Measurements from ENCODE around the gene TET3.

DNA sequence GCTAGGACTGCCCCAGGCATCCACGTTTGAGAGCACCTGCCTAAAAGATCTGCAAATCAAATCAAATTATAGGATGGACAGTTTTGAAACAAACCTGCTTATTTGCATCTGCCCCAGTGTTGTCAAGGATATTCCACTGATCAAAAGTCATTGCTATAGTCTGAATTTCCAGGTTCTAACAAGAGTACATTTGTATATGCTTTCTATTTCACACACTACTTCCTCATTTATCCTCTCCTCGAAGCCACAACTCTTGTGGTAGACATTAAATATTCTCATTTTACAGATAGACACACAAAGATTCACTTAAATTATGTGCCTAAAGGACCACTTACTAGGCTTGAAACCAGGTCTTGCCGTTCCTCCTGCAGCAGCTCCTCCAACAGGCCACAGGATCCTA is 11.9 kb upstream of the TET3 start:
- TF ChIP-seq, protein P1, sequence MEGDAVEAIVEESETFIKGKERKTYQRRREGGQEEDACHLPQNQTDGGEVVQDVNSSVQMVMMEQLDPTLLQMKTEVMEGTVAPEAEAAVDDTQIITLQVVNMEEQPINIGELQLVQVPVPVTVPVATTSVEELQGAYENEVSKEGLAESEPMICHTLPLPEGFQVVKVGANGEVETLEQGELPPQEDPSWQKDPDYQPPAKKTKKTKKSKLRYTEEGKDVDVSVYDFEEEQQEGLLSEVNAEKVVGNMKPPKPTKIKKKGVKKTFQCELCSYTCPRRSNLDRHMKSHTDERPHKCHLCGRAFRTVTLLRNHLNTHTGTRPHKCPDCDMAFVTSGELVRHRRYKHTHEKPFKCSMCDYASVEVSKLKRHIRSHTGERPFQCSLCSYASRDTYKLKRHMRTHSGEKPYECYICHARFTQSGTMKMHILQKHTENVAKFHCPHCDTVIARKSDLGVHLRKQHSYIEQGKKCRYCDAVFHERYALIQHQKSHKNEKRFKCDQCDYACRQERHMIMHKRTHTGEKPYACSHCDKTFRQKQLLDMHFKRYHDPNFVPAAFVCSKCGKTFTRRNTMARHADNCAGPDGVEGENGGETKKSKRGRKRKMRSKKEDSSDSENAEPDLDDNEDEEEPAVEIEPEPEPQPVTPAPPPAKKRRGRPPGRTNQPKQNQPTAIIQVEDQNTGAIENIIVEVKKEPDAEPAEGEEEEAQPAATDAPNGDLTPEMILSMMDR (optimal IDR thresholded peaks at IDR 0.05 in 1 of 3, IDR thresholded peaks at IDR 0.05 in 1 of 3, conservative IDR thresholded peaks at IDR 0.05 in 1 of 3; ENCODE audit: extremely low read depth in 1 of 3, insufficient read depth in 2 of 3, low read length in 3 of 3), result no peak
- no peak for TF ChIP-seq EZH2 (IDR thresholded peaks at IDR 0.05; ENCODE audit: low read length)

Data from keratinocyte (primary cell).